Natural killer cell (primary cell): ENCODE measurements around the gene METTL25. TPM values are rescaled to one million over a fixed set of nuclear protein-coding genes. Genes with fewer than 3 reads are reported as not detected.

ENCODE experiments used
- ATAC-seq, 3 donors: fragments of 150-1000 bp in 2 of 3; fragments of 200-7000 bp in 1 of 3; cut with Tn5 transposase; 1 replicate in 1 of 3; 2 replicates in 2 of 3; pipeline ENCODE4 v1.10.0; 2021; ENCODE audit warnings: mild to moderate bottlenecking in 2 of 3, moderate library complexity in 2 of 3
- DNase-seq, 2 donors: peaks; one replicate each; pipeline versions ENCODE4 v3.0.0 to v3.0.0-alpha.2; 2013 to 2021; ENCODE audit warnings: mixed read lengths in 1 of 2
- H3K27ac ChIP-seq: one replicate; pipeline ENCODE4 v1.5.1; 2013; ENCODE audit warnings: mild to moderate bottlenecking, low read length
- H3K27me3 ChIP-seq: one replicate; pipeline ENCODE4 v1.6.1; 2013; ENCODE audit warnings: low read length; ENCODE audit not compliant: control insufficient read depth, insufficient read depth
- H3K36me3 ChIP-seq: one replicate; pipeline ENCODE4 v1.6.1; 2013; ENCODE audit warnings: low read length; ENCODE audit not compliant: control insufficient read depth, insufficient read depth
- H3K4me1 ChIP-seq: one replicate; pipeline ENCODE4 v1.6.1; 2013; ENCODE audit warnings: low read length; ENCODE audit not compliant: control insufficient read depth, insufficient read depth
- H3K4me3 ChIP-seq: one replicate; pipeline ENCODE4 v1.5.1; 2013; ENCODE audit warnings: low read length
- H3K9me3 ChIP-seq: one replicate; pipeline ENCODE4 v1.6.1; 2013; ENCODE audit warnings: low read length; ENCODE audit not compliant: control insufficient read depth, insufficient read depth
- H3K27ac Mint-ChIP-seq, 2 donors: one replicate each; pipeline ENCODE4 v1.8.0; 2022; ENCODE audit warnings: mild to moderate bottlenecking in 2 of 2, mixed read lengths in 2 of 2, moderate library complexity in 1 of 2
- H3K27me3 Mint-ChIP-seq, 2 donors: one replicate each; pipeline ENCODE4 v1.8.0; 2022; ENCODE audit warnings: low read depth in 2 of 2, mixed read lengths in 2 of 2
- H3K36me3 Mint-ChIP-seq: one replicate; pipeline ENCODE4 v1.8.0; 2022; ENCODE audit warnings: mixed read lengths
- H3K4me1 Mint-ChIP-seq, 2 donors: one replicate each; pipeline ENCODE4 v1.8.0; 2022; ENCODE audit warnings: mixed read lengths in 2 of 2
- H3K4me3 Mint-ChIP-seq: one replicate; pipeline ENCODE4 v1.8.0; 2022; ENCODE audit warnings: mild to moderate bottlenecking, moderate library complexity, mixed read lengths
- H3K9me3 Mint-ChIP-seq, 2 donors: one replicate each; pipeline ENCODE4 v1.8.0; 2022; ENCODE audit warnings: mixed read lengths in 2 of 2
- CTCF ChIP-seq: fragments of 200-600 bp; IDR thresholded peaks from one replicate; pipeline ENCODE4 v1.8.0; 2022; ENCODE audit warnings: antibody characterized with exemption
- WGBS: methylation state at CpG from one replicate; pipeline ENCODE4 v1.1.7; 2013; ENCODE audit warnings: missing lambda C conversion rate; ENCODE audit not compliant: insufficient coverage; 5-methylcytosine and 5-hydroxymethylcytosine counted together
- intact Hi-C: fragments of 100-400 bp; cut with micrococcal nuclease; formaldehyde crosslinking; loops from one replicate; pipeline ENCODE4 v1.14.2; 2022
- total RNA-seq, 4 donors: library from RNA; stranded (reverse); fragments of 120-200 nt in 1 of 4; gene quantifications; one replicate each; pipeline versions ENCODE4 v1.2.3 to v1.2.4, GENCODE V29; 2013 to 2022

The METTL25 gene
- total RNA-seq, 3 donors from 2014 or later (not counting 1 experiment from before 2014, with no cell fraction given): 15.4 to 21.2 (median 17.8) TPM

DNA sequence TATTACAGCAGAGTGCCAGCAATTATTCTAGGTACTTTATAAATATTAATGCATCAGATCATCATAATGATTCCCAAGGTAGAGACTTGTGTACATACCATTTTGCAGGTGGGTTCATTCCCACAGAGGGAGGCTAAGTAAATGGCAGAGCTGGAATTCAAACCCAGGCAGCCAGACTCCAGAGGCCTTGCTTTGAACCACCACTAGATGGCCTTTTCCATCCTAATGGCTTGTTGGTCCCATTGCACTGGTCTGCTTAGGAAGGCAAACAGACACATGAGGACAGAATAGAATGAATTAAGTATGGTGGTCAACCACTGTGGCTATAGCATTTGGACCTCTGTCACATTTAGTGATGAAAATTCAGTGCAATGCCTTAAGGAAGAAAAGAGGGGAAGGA is 158.7 kb downstream of the METTL25 start:
- intact Hi-C loops: no loop called here

GRCh38 chr12:82517808-82518207 is 159.5 kb downstream of the METTL25 start:
- Mint-ChIP-seq H3K4me3 (no peak overlapping the region), H3K27ac (no peak overlapping the region), H3K9me3 (no peaks in the 10 kb centered on the region), H3K36me3 (no peaks in the 10 kb centered on the region), H3K4me1 (no peaks in the 10 kb centered on the region), H3K27me3 (no peaks in the 10 kb centered on the region)
- no peak for TF ChIP-seq CTCF
- intact Hi-C loops: no loop called here
- ATAC-seq: no peak
- H3K4me1 ChIP-seq: no peaks in the 10 kb centered on the region
- 78% methylated on average over 5 of the region's 5 CpGs for WGBS
- no peak overlapping the region for H3K27ac ChIP-seq
- H3K27me3 ChIP-seq: no peaks in the 10 kb centered on the region
- H3K4me3 ChIP-seq: no peak overlapping the region
- no peaks in the 10 kb centered on the region for H3K9me3 ChIP-seq
- H3K36me3 ChIP-seq: no peaks in the 10 kb centered on the region
- DNase-seq: no peak

More for the DNA sequence above, 158.7 kb downstream of the METTL25 start:
- Mint-ChIP-seq H3K9me3 (no peaks in the 10 kb centered on the region), H3K4me3 (no peak overlapping the region), H3K36me3 (no peaks in the 10 kb centered on the region), H3K27me3 (no peaks in the 10 kb centered on the region), H3K4me1 (no peaks in the 10 kb centered on the region), H3K27ac (no peak overlapping the region)
- H3K9me3 ChIP-seq: no peaks in the 10 kb centered on the region
- no peak for DNase-seq
- H3K4me3 ChIP-seq: no peak overlapping the region
- H3K27ac ChIP-seq: no peak overlapping the region
- TF ChIP-seq CTCF: no peak
- ATAC-seq: no peak
- no peaks in the 10 kb centered on the region for H3K27me3 ChIP-seq
- no peaks in the 10 kb centered on the region for H3K4me1 ChIP-seq
- H3K36me3 ChIP-seq: no peaks in the 10 kb centered on the region

GRCh38 chr12:82519510-82519909 is 161.2 kb downstream of the METTL25 start:
- no peaks in the 10 kb centered on the region for H3K4me1 Mint-ChIP-seq
- intact Hi-C loops: no loop called here
- no peaks in the 10 kb centered on the region for H3K36me3 ChIP-seq

More at GRCh38 chr12:82519510-82519909, 161.2 kb downstream of the METTL25 start:
- Histone ChIP-seq H3K27ac (no peak overlapping the region), H3K9me3 (no peaks in the 10 kb centered on the region), H3K4me1 (no peaks in the 10 kb centered on the region), H3K4me3 (no peak overlapping the region), H3K27me3 (no peaks in the 10 kb centered on the region)
- no peak for TF ChIP-seq CTCF
- Mint-ChIP-seq H3K27me3 (no peaks in the 10 kb centered on the region), H3K36me3 (no peaks in the 10 kb centered on the region), H3K27ac (no peak overlapping the region), H3K4me3 (no peak overlapping the region), H3K9me3 (no peaks in the 10 kb centered on the region)
- no peak for ATAC-seq
- no peak for DNase-seq
